PFSK-1 (cell line): ENCODE measurements around the gene POU2AF1.

Experiments used
- REST ChIP-seq, 2 experiments: IDR thresholded peaks; 2 replicates each; pipeline versions ENCODE4 v1.6.1 to v1.8.0; 2011 to 2012; ENCODE audit warnings: low read depth in 2 of 2, low read length in 2 of 2, control low read depth in 1 of 2, inconsistent platforms in 1 of 2, mild to moderate bottlenecking in 1 of 2, moderate library complexity in 1 of 2; ENCODE audit not compliant: insufficient read depth in 1 of 2
- TAF1 ChIP-seq: IDR thresholded peaks from 2 replicates; pipeline ENCODE4 v1.6.1; 2012; ENCODE audit warnings: low read length, control low read depth, borderline replicate concordance; ENCODE audit not compliant: insufficient read depth

GRCh38 chr11:111387363-111387762 is 8.3 kb upstream of the POU2AF1 start:
- TF ChIP-seq REST (IDR thresholded peaks at IDR 0.05; ENCODE audit: insufficient read depth in 1 of 2, low read depth in 2 of 2, low read length in 2 of 2): no peak
- TF ChIP-seq TAF1: no peak
